ENCODE data around the gene ABCC3.

ABCC3 gene

GRCh38 chr17:50663812-50664374 lies 29.2 kb downstream of the ABCC3 start:
- TF ChIP-seq CTCF (conservative IDR thresholded peaks at IDR 0.05) (no peak), ZFX (IDR thresholded peaks at IDR 0.05) (no peak)
- H3K27ac ChIP-seq = no peak overlapping the region

GRCh38 chr17:50664788-50665458 lies 30.2 kb downstream of the ABCC3 start:
- TF ChIP-seq CTCF (conservative IDR thresholded peaks at IDR 0.05) (no peak), ZFX (IDR thresholded peaks at IDR 0.05) (no peak)
- no peak overlapping the region for H3K27ac ChIP-seq

- no peak for TF ChIP-seq CTCF (conservative IDR thresholded peaks at IDR 0.05)
- TF ChIP-seq ZFX (IDR thresholded peaks at IDR 0.05) = no peak
- no peak overlapping the region for H3K27ac ChIP-seq
These were observed 31.2 kb downstream of the ABCC3 start for GRCh38 chr17:50665838-50666237.

GRCh38 chr17:50666316-50666715 lies 31.6 kb downstream of the ABCC3 start:
- TF ChIP-seq ZFX (IDR thresholded peaks at IDR 0.05) = no peak
- no peak overlapping the region for H3K27ac ChIP-seq

- no peak for TF ChIP-seq ZFX (IDR thresholded peaks at IDR 0.05)
- no peak for TF ChIP-seq CTCF (conservative IDR thresholded peaks at IDR 0.05)
- no peak overlapping the region for H3K27ac ChIP-seq
These were observed 32.8 kb downstream of the ABCC3 start for GRCh38 chr17:50667259-50668024.

- H3K27ac ChIP-seq = no peak overlapping the region
- no peak for TF ChIP-seq CTCF (conservative IDR thresholded peaks at IDR 0.05)
- no peak for TF ChIP-seq ZFX (IDR thresholded peaks at IDR 0.05)
These were observed 33.5 kb downstream of the ABCC3 start for GRCh38 chr17:50668025-50668837.

GRCh38 chr17:50668838-50669581 lies 34.3 kb downstream of the ABCC3 start:
- H3K27ac ChIP-seq = no peak overlapping the region
- no peak for TF ChIP-seq ZFX (IDR thresholded peaks at IDR 0.05)
- no peak for TF ChIP-seq CTCF (conservative IDR thresholded peaks at IDR 0.05)
